Esophagus squamous epithelium (tissue), 4 donors: Measurements from ENCODE around the gene ST3GAL3.

Experiments used
- POLR2A ChIP-seq, 4 donors: fragments of 450-650 bp; IDR thresholded peaks; one replicate each; pipeline ENCODE4 v1.6.1; 2017; ENCODE audit warnings: antibody characterized with exemption in 4 of 4, mild to moderate bottlenecking in 4 of 4, moderate library complexity in 3 of 4
- TF ChIP-seq, protein P1 (sequence below), 6 experiments: fragments of 450-650 bp in 4 of 6; fragments of 200-600 bp in 2 of 6; sonication (generic) in 2 of 6; IDR thresholded peaks; one replicate each; pipeline ENCODE4 v1.5.1; 2016 to 2019; ENCODE audit warnings: antibody characterized with exemption in 6 of 6, mild to moderate bottlenecking in 4 of 6, moderate library complexity in 4 of 6

DNA sequence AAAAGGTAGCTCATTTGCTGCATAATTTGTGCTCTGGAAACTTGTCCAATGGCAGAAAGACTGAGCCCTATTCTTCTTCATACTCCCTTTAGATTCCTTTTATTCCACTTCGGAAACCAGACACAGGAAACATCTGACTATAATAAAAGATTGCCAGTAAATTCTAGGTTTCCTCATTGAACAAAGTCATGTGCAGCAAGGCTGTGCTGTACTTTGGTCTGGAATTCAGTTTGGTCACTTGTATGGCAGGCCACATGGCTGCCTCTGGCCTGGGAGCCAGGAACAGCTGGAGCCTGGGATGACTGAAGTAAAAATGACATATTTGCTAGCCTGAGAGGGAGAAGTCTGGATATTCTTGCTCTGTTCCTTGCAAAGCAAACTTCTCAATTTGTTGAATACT, 79.6 kb downstream of the ST3GAL3 start:
- TF ChIP-seq, protein P1, sequence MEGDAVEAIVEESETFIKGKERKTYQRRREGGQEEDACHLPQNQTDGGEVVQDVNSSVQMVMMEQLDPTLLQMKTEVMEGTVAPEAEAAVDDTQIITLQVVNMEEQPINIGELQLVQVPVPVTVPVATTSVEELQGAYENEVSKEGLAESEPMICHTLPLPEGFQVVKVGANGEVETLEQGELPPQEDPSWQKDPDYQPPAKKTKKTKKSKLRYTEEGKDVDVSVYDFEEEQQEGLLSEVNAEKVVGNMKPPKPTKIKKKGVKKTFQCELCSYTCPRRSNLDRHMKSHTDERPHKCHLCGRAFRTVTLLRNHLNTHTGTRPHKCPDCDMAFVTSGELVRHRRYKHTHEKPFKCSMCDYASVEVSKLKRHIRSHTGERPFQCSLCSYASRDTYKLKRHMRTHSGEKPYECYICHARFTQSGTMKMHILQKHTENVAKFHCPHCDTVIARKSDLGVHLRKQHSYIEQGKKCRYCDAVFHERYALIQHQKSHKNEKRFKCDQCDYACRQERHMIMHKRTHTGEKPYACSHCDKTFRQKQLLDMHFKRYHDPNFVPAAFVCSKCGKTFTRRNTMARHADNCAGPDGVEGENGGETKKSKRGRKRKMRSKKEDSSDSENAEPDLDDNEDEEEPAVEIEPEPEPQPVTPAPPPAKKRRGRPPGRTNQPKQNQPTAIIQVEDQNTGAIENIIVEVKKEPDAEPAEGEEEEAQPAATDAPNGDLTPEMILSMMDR (IDR thresholded peaks at IDR 0.05): no peak
- TF ChIP-seq POLR2A (IDR thresholded peaks at IDR 0.05): no peak
